ENCODE measurements around the gene CARD14. TPM values are rescaled to one million over a fixed set of nuclear protein-coding genes. Genes with fewer than 3 reads are reported as not detected.

The CARD14 gene
- total and polyA plus RNA-seq, 2 donors (not counting 1 experiment from before 2014, with no cell fraction given) = not detected

DNA sequence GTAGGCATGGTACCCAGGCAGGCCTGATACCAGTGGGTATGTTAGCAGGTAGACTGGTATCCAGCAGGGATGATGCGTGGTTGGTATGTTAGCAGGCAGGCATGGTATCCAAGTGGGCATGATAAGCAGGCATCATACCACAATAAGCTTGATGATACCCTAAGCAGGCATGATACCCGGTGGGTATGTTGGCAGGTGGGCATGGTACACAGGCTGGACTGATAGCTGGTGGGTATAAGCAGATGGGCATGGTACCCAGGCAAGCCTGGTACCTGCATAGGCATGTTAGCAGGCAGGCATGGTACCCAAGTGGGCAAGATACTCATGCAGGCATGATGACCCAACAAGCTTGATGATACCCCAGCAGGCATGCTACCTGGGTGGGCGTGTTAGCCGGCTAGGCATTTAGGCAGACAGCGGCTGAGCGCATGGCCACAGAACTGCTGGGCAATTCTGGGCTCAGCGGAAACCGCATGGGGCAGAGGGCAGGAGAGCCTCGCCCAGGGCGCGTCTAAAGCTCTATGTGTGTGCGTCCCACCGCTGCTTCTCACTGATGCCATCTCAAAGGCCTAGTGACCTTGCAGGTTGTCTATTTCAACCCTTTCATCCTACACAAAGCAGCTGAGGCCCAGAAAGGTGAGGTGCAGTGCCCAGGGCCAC lies 48.0 kb downstream of the CARD14 start:
- Mint-ChIP-seq H3K9me3 (ENCODE audit: insufficient read depth) (no peaks in the 10 kb centered on the region), H3K4me1 (peaks cover 24% of the 10 kb centered on the region), H3K27me3 (no peaks in the 10 kb centered on the region), H3K27ac (no peak overlapping the region), H3K4me3 (peak overlapping the region; percentile 35)
- Histone ChIP-seq H2AFZ (ENCODE audit: insufficient read depth, low read depth, low read length, poor library complexity, severe bottlenecking) (no peak overlapping the region), H3K4me1 (ENCODE audit: control insufficient read depth in 2 of 2, insufficient read depth in 2 of 2, low read length in 2 of 2) (peaks cover 14 to 39% of the 10 kb centered on the region in 2 donors), H3K36me3 (replicated peaks in 1 of 2; ENCODE audit: control extremely low read depth in 1 of 2, control insufficient read depth in 1 of 2, extremely low read depth in 1 of 2, insufficient read depth in 2 of 2, low read length in 1 of 2) (peaks cover 0 to 21% of the 10 kb centered on the region in 2 experiments), H3K9ac (ENCODE audit: low read length) (no peak overlapping the region), H3K27me3 (replicated peaks in 1 of 4; ENCODE audit: control extremely low read depth in 1 of 4, control insufficient read depth in 3 of 4, insufficient read depth in 4 of 4, low read length in 3 of 4) (no peaks in the 10 kb centered on the region), H3K4me3 (ENCODE audit: control extremely low read depth in 1 of 5, extremely low read depth in 1 of 5, insufficient read depth in 1 of 5, low read depth in 2 of 5, low read length in 4 of 5) (no peak overlapping the region), H3K79me2 (ENCODE audit: control insufficient read depth, insufficient read depth, low read length) (peaks cover 23% of the 10 kb centered on the region), H3K9me3 (ENCODE audit: control extremely low read depth in 1 of 3, control insufficient read depth in 2 of 3, insufficient read depth in 1 of 3, low read length in 2 of 3) (peaks cover 0 to 2% (median 0%) of the 10 kb centered on the region in 3 donors), H4K20me1 (ENCODE audit: control insufficient read depth, insufficient read depth, low read length, poor library complexity, severe bottlenecking) (peaks cover 23% of the 10 kb centered on the region), H3K4me2 (replicated peaks; ENCODE audit: low read depth, low read length, poor library complexity, severe bottlenecking) (peak overlapping the region; percentile 99), H3K27ac (ENCODE audit: low read length in 2 of 2) (no peak overlapping the region)
- no peak for DNase-seq
- intact Hi-C loops (cut with micrococcal nuclease) = no loop called here
- TF ChIP-seq CTCF (IDR thresholded peaks at IDR 0.05) = no peak
- no peak for TF ChIP-seq EZH2 (IDR thresholded peaks at IDR 0.05; ENCODE audit: borderline replicate concordance, insufficient read depth, low read depth, low read length, poor library complexity, severe bottlenecking)
- no peak for ATAC-seq (ENCODE audit: low read depth)
- POLR2A ChIA-PET = no interaction called here
- CTCF ChIA-PET = interaction anchor here (1.2 kb wide), 1 partner anchor 22 kb away, joined by 6 read pairs; no protein-coding TSS in a partner anchor
- 97% methylated on average over 13 of the region's 13 CpGs for WGBS (ENCODE audit: insufficient coverage)

DNA sequence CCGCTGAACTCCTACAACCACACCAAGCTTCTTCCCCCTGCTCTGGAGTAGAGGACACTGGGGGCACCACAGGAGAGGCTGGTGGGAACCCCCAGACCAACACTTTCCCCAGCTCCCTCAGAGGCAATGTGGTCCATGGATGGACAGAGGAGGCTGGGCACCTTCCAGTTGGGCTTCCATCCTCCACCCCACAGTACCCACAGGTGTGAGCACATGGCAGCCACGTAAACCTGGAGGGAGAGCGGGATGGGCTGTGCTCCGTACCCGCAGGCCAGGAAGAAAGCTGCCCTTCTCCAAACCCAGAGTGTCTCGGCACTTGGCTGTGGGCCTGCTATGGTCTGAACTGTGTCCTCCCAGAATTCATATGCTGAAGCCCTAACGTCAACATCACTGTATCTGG lies 48.6 kb downstream of the CARD14 start:
- no peak for TF ChIP-seq CTCF (IDR thresholded peaks at IDR 0.05)
- no peak for TF ChIP-seq EZH2 (IDR thresholded peaks at IDR 0.05; ENCODE audit: borderline replicate concordance, insufficient read depth, low read depth, low read length, poor library complexity, severe bottlenecking)
- Histone ChIP-seq H3K9ac (ENCODE audit: low read length) (no peak overlapping the region), H3K79me2 (ENCODE audit: control insufficient read depth, insufficient read depth, low read length) (peaks cover 23% of the 10 kb centered on the region), H3K9me3 (ENCODE audit: control extremely low read depth in 1 of 3, control insufficient read depth in 2 of 3, insufficient read depth in 1 of 3, low read length in 2 of 3) (peaks cover 0 to 2% (median 0%) of the 10 kb centered on the region in 3 donors), H3K27me3 (replicated peaks in 1 of 4; ENCODE audit: control extremely low read depth in 1 of 4, control insufficient read depth in 3 of 4, insufficient read depth in 4 of 4, low read length in 3 of 4) (no peaks in the 10 kb centered on the region), H4K20me1 (ENCODE audit: control insufficient read depth, insufficient read depth, low read length, poor library complexity, severe bottlenecking) (peaks cover 23% of the 10 kb centered on the region), H3K4me2 (replicated peaks; ENCODE audit: low read depth, low read length, poor library complexity, severe bottlenecking) (peak overlapping the region; percentile 99), H2AFZ (ENCODE audit: insufficient read depth, low read depth, low read length, poor library complexity, severe bottlenecking) (no peak overlapping the region), H3K4me3 (ENCODE audit: control extremely low read depth in 1 of 5, extremely low read depth in 1 of 5, insufficient read depth in 1 of 5, low read depth in 2 of 5, low read length in 4 of 5) (no peak overlapping the region), H3K36me3 (replicated peaks in 1 of 2; ENCODE audit: control extremely low read depth in 1 of 2, control insufficient read depth in 1 of 2, extremely low read depth in 1 of 2, insufficient read depth in 2 of 2, low read length in 1 of 2) (peaks cover 0 to 17% of the 10 kb centered on the region in 2 experiments), H3K4me1 (ENCODE audit: control insufficient read depth in 2 of 2, insufficient read depth in 2 of 2, low read length in 2 of 2) (peaks cover 11 to 33% of the 10 kb centered on the region in 2 donors), H3K27ac (ENCODE audit: low read length in 2 of 2) (no peak overlapping the region)
- Mint-ChIP-seq H3K4me1 (peaks cover 22% of the 10 kb centered on the region), H3K9me3 (ENCODE audit: insufficient read depth) (no peaks in the 10 kb centered on the region), H3K27ac (no peak overlapping the region), H3K27me3 (no peaks in the 10 kb centered on the region), H3K4me3 (peak overlapping the region; percentile 63)
- ChIA-PET POLR2A (no interaction called here), CTCF (interaction anchor here (0.7 to 1.2 kb wide), 2 partner anchors 22 to 46 kb away, joined by 3 to 6 read pairs; no protein-coding TSS in a partner anchor)
- intact Hi-C loops (cut with micrococcal nuclease) = no loop called here
- ATAC-seq (ENCODE audit: low read depth) = no peak
- DNase-seq = no peak
- WGBS (ENCODE audit: insufficient coverage) = 80% methylated on average over 3 of the region's 7 CpGs

Measured in B cell (primary cell).